ENCODE measurements around the gene PRPF8. TPM values are rescaled to one million over a fixed set of nuclear protein-coding genes. Genes with fewer than 3 reads are reported as not detected.

Gene PRPF8
- total and polyA plus RNA-seq, 2 of the 8 experiments (the other 6 are each of a cell fraction or from before 2014, with no cell fraction given) = 329 to 337 TPM

DNA sequence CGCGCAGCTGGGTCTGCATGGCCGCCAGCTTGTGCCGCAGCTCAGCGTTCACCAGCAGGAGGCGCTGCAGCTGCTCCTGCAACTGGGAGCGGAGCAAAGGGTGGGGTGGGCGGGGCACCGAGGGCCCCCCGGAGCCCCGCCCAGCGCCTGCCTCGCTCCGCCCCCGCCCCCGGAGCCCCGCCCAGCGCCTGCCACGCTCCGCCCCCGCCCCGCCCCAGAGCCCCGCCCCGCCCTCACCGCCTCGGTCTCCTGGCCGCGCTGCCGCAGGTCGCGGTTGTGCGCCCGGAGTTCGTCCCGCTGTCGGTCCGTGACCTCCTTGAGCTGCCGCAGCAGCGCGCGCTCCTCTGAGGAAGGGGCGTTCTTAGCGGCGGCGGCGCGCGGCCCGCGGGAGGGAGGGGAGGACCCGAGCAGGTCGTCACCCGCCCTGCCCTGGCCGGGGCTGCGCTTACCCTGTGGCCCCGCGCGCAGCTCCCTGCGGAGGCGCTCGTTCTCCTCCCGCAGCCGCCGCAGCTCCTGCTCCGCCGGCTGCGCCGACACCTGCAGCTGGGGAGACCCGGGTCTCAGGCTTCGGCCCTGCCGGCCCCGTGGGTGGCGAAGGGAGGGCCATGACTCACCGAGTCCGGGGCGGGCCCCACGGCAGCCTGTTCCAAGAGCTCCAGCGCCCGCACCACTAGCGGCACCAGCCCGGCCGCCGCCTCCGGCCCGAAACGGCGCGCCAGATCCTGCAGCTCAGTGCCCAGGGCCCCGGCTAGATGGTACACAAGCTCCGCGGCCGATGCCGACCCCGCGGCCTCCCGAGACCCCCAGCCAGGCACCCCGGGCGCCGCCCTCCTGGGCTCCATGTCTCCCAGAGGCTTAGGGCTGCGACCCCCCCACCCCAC lies 35.5 kb downstream of the PRPF8 start (continued):
- no peak; a peak in 1 of 3 replicates for TF ChIP-seq EP300 (IDR thresholded peaks at IDR 0.05; ENCODE audit: borderline replicate concordance in 1 of 2, low read depth in 2 of 2, low read length in 2 of 2)
